ENCODE measurements around the gene METTL4.
A peak's percentile ranks its signal among the peaks of the same experiment; 100 is the strongest.

The METTL4 gene

GRCh38 chr18:2588666-2589344 lies 17.5 kb upstream of the METTL4 start:
- TF ChIP-seq POLR2A (IDR thresholded peaks at IDR 0.05; ENCODE audit: low read depth, low read length) (no peak), TAF1 (IDR thresholded peaks at IDR 0.05; ENCODE audit: borderline replicate concordance, low read depth, low read length) (no peak), POLR2AphosphoS5 (IDR thresholded peaks at IDR 0.05; ENCODE audit: low read depth, low read length) (no peak)
- FAIRE-seq = no peak

GRCh38 chr18:2587788-2588187 lies 16.5 kb upstream of the METTL4 start:
- TF ChIP-seq POLR2A (IDR thresholded peaks at IDR 0.05; ENCODE audit: low read depth, low read length) = no peak
- no peak for TF ChIP-seq TAF1 (IDR thresholded peaks at IDR 0.05; ENCODE audit: borderline replicate concordance, low read depth, low read length)
- TF ChIP-seq POLR2AphosphoS5 (IDR thresholded peaks at IDR 0.05; ENCODE audit: low read depth, low read length) = no peak
- no peak for FAIRE-seq

More at GRCh38 chr18:2588666-2589344, 17.5 kb upstream of the METTL4 start:
- no peak for DNase-seq (ENCODE audit: insufficient read length)

GRCh38 chr18:2573408-2573807 lies 2.1 kb upstream of the METTL4 start:
- DNase-seq (ENCODE audit: insufficient read length) (no peak), FAIRE-seq (no peak)
- no peak for TF ChIP-seq POLR2AphosphoS5 (IDR thresholded peaks at IDR 0.05; ENCODE audit: low read depth, low read length)
- no peak for TF ChIP-seq TAF1 (IDR thresholded peaks at IDR 0.05; ENCODE audit: borderline replicate concordance, low read depth, low read length)
- TF ChIP-seq POLR2A (IDR thresholded peaks at IDR 0.05; ENCODE audit: low read depth, low read length) = no peak

More at GRCh38 chr18:2587788-2588187, 16.5 kb upstream of the METTL4 start:
- no peak for DNase-seq (ENCODE audit: insufficient read length)

GRCh38 chr18:2572892-2573291 lies 1.6 kb upstream of the METTL4 start:
- no peak for DNase-seq (ENCODE audit: insufficient read length)
- TF ChIP-seq TAF1 (IDR thresholded peaks at IDR 0.05; ENCODE audit: borderline replicate concordance, low read depth, low read length) (no peak), POLR2A (IDR thresholded peaks at IDR 0.05; ENCODE audit: low read depth, low read length) (no peak), POLR2AphosphoS5 (IDR thresholded peaks at IDR 0.05; ENCODE audit: low read depth, low read length) (no peak)
- FAIRE-seq = no peak

- DNase-seq (ENCODE audit: insufficient read length) (no peak), FAIRE-seq (no peak)
- TF ChIP-seq TAF1 (IDR thresholded peaks at IDR 0.05; ENCODE audit: borderline replicate concordance, low read depth, low read length) (no peak), POLR2AphosphoS5 (IDR thresholded peaks at IDR 0.05; ENCODE audit: low read depth, low read length) (no peak), POLR2A (IDR thresholded peaks at IDR 0.05; ENCODE audit: low read depth, low read length) (no peak)
Observed at GRCh38 chr18:2572171-2572569, 865 bp upstream of the METTL4 start.

- TF ChIP-seq TAF1 (IDR thresholded peaks at IDR 0.05; ENCODE audit: borderline replicate concordance, low read depth, low read length) (no peak), POLR2A (IDR thresholded peaks at IDR 0.05; ENCODE audit: low read depth, low read length) (no peak), POLR2AphosphoS5 (IDR thresholded peaks at IDR 0.05; ENCODE audit: low read depth, low read length) (no peak)
- no peak for FAIRE-seq
- peak; percentile 39 for DNase-seq (ENCODE audit: insufficient read length)
Observed at GRCh38 chr18:2570772-2571199, 519 bp downstream of the METTL4 start.

GRCh38 chr18:2569338-2570207 lies 1.7 kb downstream of the METTL4 start:
- TF ChIP-seq TAF1 (IDR thresholded peaks at IDR 0.05; ENCODE audit: borderline replicate concordance, low read depth, low read length) (no peak), POLR2AphosphoS5 (IDR thresholded peaks at IDR 0.05; ENCODE audit: low read depth, low read length) (no peak), POLR2A (IDR thresholded peaks at IDR 0.05; ENCODE audit: low read depth, low read length) (no peak)
- no peak for FAIRE-seq
- DNase-seq (ENCODE audit: insufficient read length) = no peak

- no peak for TF ChIP-seq POLR2AphosphoS5 (IDR thresholded peaks at IDR 0.05; ENCODE audit: low read depth, low read length)
- no peak for TF ChIP-seq TAF1 (IDR thresholded peaks at IDR 0.05; ENCODE audit: borderline replicate concordance, low read depth, low read length)
- TF ChIP-seq POLR2A (IDR thresholded peaks at IDR 0.05; ENCODE audit: low read depth, low read length) = no peak
- DNase-seq (ENCODE audit: insufficient read length) = no peak
- FAIRE-seq = no peak
Observed at GRCh38 chr18:2568605-2569004, 2.7 kb downstream of the METTL4 start.

GRCh38 chr18:2568129-2568528 lies 3.2 kb downstream of the METTL4 start:
- TF ChIP-seq POLR2AphosphoS5 (IDR thresholded peaks at IDR 0.05; ENCODE audit: low read depth, low read length) = no peak
- TF ChIP-seq TAF1 (IDR thresholded peaks at IDR 0.05; ENCODE audit: borderline replicate concordance, low read depth, low read length) = no peak
- no peak for TF ChIP-seq POLR2A (IDR thresholded peaks at IDR 0.05; ENCODE audit: low read depth, low read length)
- FAIRE-seq (no peak), DNase-seq (ENCODE audit: insufficient read length) (no peak)

GRCh38 chr18:2564373-2564772 lies 6.9 kb downstream of the METTL4 start:
- DNase-seq (ENCODE audit: insufficient read length) (no peak), FAIRE-seq (no peak)
- TF ChIP-seq POLR2A (IDR thresholded peaks at IDR 0.05; ENCODE audit: low read depth, low read length) = no peak
- no peak for TF ChIP-seq POLR2AphosphoS5 (IDR thresholded peaks at IDR 0.05; ENCODE audit: low read depth, low read length)
- TF ChIP-seq TAF1 (IDR thresholded peaks at IDR 0.05; ENCODE audit: borderline replicate concordance, low read depth, low read length) = no peak

GRCh38 chr18:2559249-2559648 lies 12.1 kb downstream of the METTL4 start:
- no peak for TF ChIP-seq TAF1 (IDR thresholded peaks at IDR 0.05; ENCODE audit: borderline replicate concordance, low read depth, low read length)
- no peak for TF ChIP-seq POLR2A (IDR thresholded peaks at IDR 0.05; ENCODE audit: low read depth, low read length)
- TF ChIP-seq POLR2AphosphoS5 (IDR thresholded peaks at IDR 0.05; ENCODE audit: low read depth, low read length) = no peak
- DNase-seq (ENCODE audit: insufficient read length) (no peak), FAIRE-seq (no peak)
